ENCODE measurements around the gene PCBP3. TPM values are rescaled to one million over a fixed set of nuclear protein-coding genes. Genes with fewer than 3 reads are reported as not detected.

PCBP3 gene
- total and polyA plus RNA-seq, 2 of the 8 experiments (the other 6 are each of a cell fraction or from before 2014, with no cell fraction given) = 3.5 to 6.3 TPM

GRCh38 chr21:45872471-45872870, 228.9 kb downstream of the PCBP3 start:
- Histone ChIP-seq H2BK15ac (ENCODE audit: low read length) (no peak overlapping the region), H2BK20ac (ENCODE audit: low read length) (no peak overlapping the region), H3K27ac (ENCODE audit: low read depth, low read length) (no peak overlapping the region), H3K9ac (replicated peaks in 1 of 4; ENCODE audit: extremely low read depth in 1 of 4, low read depth in 3 of 4, low read length in 3 of 4) (no peak overlapping the region), H3K27me3 (replicated peaks in 1 of 4; ENCODE audit: control insufficient read depth in 3 of 4, extremely low read depth in 1 of 4, insufficient read depth in 3 of 4, low read length in 3 of 4) (no peaks in the 10 kb centered on the region), H3K79me2 (ENCODE audit: control insufficient read depth in 1 of 2, insufficient read depth in 2 of 2, low read length in 2 of 2) (no peaks in the 10 kb centered on the region), H3K4me1 (replicated peaks in 1 of 4; ENCODE audit: control insufficient read depth in 3 of 4, insufficient read depth in 4 of 4, low read length in 3 of 4) (peaks cover 0 to 3% (median 0%) of the 10 kb centered on the region in 4 experiments; a peak in 2 of 7 replicates), H3K23ac (ENCODE audit: insufficient read length) (no peak overlapping the region), H2BK120ac (replicated peaks; ENCODE audit: low read depth, low read length) (no peak overlapping the region), H3K9me3 (ENCODE audit: insufficient read depth in 2 of 2, low read depth in 1 of 2, low read length in 1 of 2) (no peaks in the 10 kb centered on the region), H3K4ac (replicated peaks; ENCODE audit: insufficient read length, low read depth, low read length) (no peak overlapping the region), H4K5ac (ENCODE audit: insufficient read length, low read depth, low read length) (no peak overlapping the region), H2AK5ac (ENCODE audit: low read depth, low read length) (no peak overlapping the region), H3K4me2 (ENCODE audit: insufficient read depth in 1 of 2, low read depth in 2 of 2, low read length in 2 of 2) (no peak overlapping the region), H3K14ac (ENCODE audit: insufficient read length) (no peak overlapping the region), H3K4me3 (ENCODE audit: extremely low read depth in 1 of 4, insufficient read depth in 2 of 4, low read depth in 3 of 4, low read length in 4 of 4) (no peak overlapping the region), H2BK5ac (ENCODE audit: low read depth, low read length) (no peak overlapping the region), H2AFZ (ENCODE audit: low read length) (no peak overlapping the region), H4K20me1 (replicated peaks in 1 of 2; ENCODE audit: control insufficient read depth in 1 of 2, insufficient read depth in 2 of 2, low read length in 2 of 2) (peaks cover 0 to 4% of the 10 kb centered on the region in 2 experiments), H3K56ac (replicated peaks; ENCODE audit: insufficient read length, low read depth, low read length) (no peak overlapping the region), H2BK12ac (ENCODE audit: low read depth, low read length) (no peak overlapping the region), H3K79me1 (ENCODE audit: low read depth, low read length) (no peaks in the 10 kb centered on the region), H3K36me3 (ENCODE audit: control insufficient read depth in 2 of 4, insufficient read depth in 4 of 4, low read length in 3 of 4) (no peaks in the 10 kb centered on the region), H3K23me2 (ENCODE audit: low read depth, low read length) (no peaks in the 10 kb centered on the region), H4K91ac (replicated peaks; ENCODE audit: insufficient read length, low read length) (no peak overlapping the region), H3K18ac (ENCODE audit: extremely low read depth, low read length) (no peak overlapping the region), H4K8ac (ENCODE audit: extremely low read depth, insufficient read depth, low read length) (no peak overlapping the region)
- ChIA-PET POLR2A (ENCODE audit: partially characterized antibody) (interaction anchor here (1.1 kb wide), 1 partner anchor 63 kb away, joined by 3 read pairs; no protein-coding TSS in a partner anchor), CTCF (ENCODE audit: partially characterized antibody) (interaction anchor here (0.8 to 4.2 kb wide), 4 partner anchors 9 to 25 kb away, joined by 3 to 29 read pairs (median 3); no protein-coding TSS in a partner anchor)
- FAIRE-seq (no peak), DNase-seq (ENCODE audit: low read depth in 1 of 2, low spot score in 2 of 2) (no peak)
- WGBS, 2 experiments (ENCODE audit: extremely low coverage in 1 of 2, insufficient coverage in 1 of 2, insufficient read length in 1 of 2, insufficient replicate concordance in 2 of 2, low coverage in 1 of 2, low lambda C conversion rate in 2 of 2, missing lambda C conversion rate in 1 of 2) = 94% methylated on average over 11 of the region's 11 CpGs; no CpG with 5 or more reads in 1 of the 2 experiments
- TF ChIP-seq E2F6 (IDR thresholded peaks at IDR 0.05) (no peak), HDAC2 (IDR thresholded peaks at IDR 0.05; ENCODE audit: borderline replicate concordance in 1 of 2, low read depth in 2 of 2, low read length in 2 of 2) (no peak), SP2 (IDR thresholded peaks at IDR 0.05; ENCODE audit: low read length) (no peak), SP1 (IDR thresholded peaks at IDR 0.05; ENCODE audit: low read depth, low read length) (no peak), CEBPB (IDR thresholded peaks at IDR 0.05; ENCODE audit: low read depth, low read length) (no peak), RAD21 (IDR thresholded peaks at IDR 0.05 in 1 of 2, conservative IDR thresholded peaks at IDR 0.05 in 1 of 2; ENCODE audit: low read depth in 2 of 2, low read length in 2 of 2) (no peak), ASH2L (IDR thresholded peaks at IDR 0.05; ENCODE audit: low read length) (no peak), TCF12 (IDR thresholded peaks at IDR 0.05; ENCODE audit: low read depth, low read length) (no peak)
